Muscle of leg (tissue), 11 donors: Measurements from ENCODE around the gene KRTAP5-2. TPM values are rescaled to one million over a fixed set of nuclear protein-coding genes. Genes with fewer than 3 reads are reported as not detected.

ENCODE experiments used
- DNase-seq: peaks from one replicate; pipeline ENCODE4 v3.0.0; 2013
- H3K27ac ChIP-seq: one replicate; pipeline ENCODE4 v1.5.1; 2013; ENCODE audit warnings: mild to moderate bottlenecking, low read length, control low read depth
- H3K27me3 ChIP-seq: one replicate; pipeline ENCODE4 v1.6.1; 2013; ENCODE audit warnings: low read length; ENCODE audit not compliant: control insufficient read depth, insufficient read depth
- H3K36me3 ChIP-seq: one replicate; pipeline ENCODE4 v1.6.1; 2013; ENCODE audit warnings: low read length; ENCODE audit not compliant: control insufficient read depth, insufficient read depth
- H3K4me1 ChIP-seq: one replicate; pipeline ENCODE4 v1.6.1; 2013; ENCODE audit warnings: low read length; ENCODE audit not compliant: control insufficient read depth, insufficient read depth
- H3K4me3 ChIP-seq: one replicate; pipeline ENCODE4 v1.5.1; 2013; ENCODE audit warnings: low read length, control low read depth
- H3K9me3 ChIP-seq: replicated peaks from 2 replicates; pipeline ENCODE4 v1.6.1; 2013; ENCODE audit warnings: low read depth, low read length; ENCODE audit not compliant: control insufficient read depth
- WGBS: methylation state at CpG from one replicate; pipeline ENCODE4 v1.1.5; 2013; ENCODE audit warnings: missing lambda C conversion rate; ENCODE audit not compliant: insufficient coverage; 5-methylcytosine and 5-hydroxymethylcytosine counted together
- polyA plus RNA-seq, 8 donors: library from polyadenylated mRNA; unstranded; fragments of 120-200 nt; gene quantifications; one replicate each; pipeline versions ENCODE4 v1.2.1 to v1.2.3, GENCODE V29; 2013; ENCODE audit warnings: inconsistent platforms in 1 of 8, low replicate concordance in 1 of 8; ENCODE audit not compliant: insufficient read length in 8 of 8, insufficient read depth in 1 of 8
- total RNA-seq: library from RNA; stranded (reverse); fragments of 120-200 nt; gene quantifications from one replicate; pipeline ENCODE4 v1.2.4, GENCODE V29; 2013

Gene KRTAP5-2
- total and polyA plus RNA-seq, 9 donors = not detected

DNA sequence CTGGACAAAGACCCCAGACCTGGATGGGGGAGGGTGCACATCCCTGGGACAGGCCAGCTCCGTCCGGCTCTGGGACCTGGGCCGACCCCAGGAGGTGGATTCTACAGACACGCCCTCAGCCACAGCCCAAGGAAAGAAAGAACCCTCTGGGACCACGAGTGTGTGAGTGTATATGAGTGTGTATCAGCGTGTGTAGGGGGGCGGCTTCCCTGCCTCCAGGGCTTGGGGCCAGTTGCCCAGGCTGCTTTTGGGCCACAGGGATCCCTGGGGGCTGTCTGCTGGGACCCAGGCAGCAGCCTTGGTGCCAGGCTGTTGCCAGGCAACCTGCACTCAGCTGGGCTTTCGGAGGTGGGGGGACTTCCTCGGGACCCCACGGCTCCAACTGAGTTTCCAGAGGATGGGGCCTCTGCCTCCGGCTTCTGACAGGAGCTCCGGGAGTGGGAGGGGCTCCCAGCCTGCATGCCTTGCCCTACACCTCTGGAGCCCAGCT, 34.9 kb downstream of the KRTAP5-2 start:
- Histone ChIP-seq H3K36me3 (peaks cover 54% of the 10 kb centered on the region), H3K9me3 (no peaks in the 10 kb centered on the region), H3K4me3 (no peak overlapping the region), H3K27ac (no peak overlapping the region), H3K4me1 (peaks cover 70% of the 10 kb centered on the region), H3K27me3 (no peaks in the 10 kb centered on the region)
- peak; percentile 0 for DNase-seq
- 61% methylated on average over 11 of the region's 12 CpGs for WGBS

DNA sequence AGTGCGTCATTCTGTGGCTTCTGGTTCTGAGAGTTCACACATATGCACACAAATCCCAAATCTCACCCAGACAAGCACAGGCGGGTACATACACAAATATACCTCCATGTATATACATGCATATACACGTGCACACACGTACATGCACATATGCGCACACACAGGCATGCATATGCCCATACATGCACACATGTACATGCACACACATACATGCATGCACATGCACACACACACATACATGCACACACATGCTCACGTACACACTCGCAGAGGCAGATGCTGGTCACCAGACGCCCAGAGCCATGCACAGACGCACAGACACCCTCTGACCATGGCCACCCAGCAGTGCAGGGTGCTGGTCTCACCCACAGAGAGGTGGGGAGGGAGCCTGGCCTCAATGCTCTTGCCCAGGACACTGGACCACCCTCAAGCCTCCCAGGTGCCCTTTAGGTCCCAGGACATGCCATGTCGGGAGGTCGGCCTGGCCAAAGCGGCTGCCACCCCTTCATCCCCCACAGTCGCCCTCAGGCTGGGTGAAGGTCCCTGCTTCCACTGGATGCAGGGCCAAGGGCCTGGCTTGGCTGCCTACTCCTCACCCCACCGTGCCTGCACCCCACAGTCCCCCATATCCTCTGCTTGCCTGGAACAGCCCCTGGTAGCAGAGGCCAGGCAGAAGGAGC, 35.5 kb downstream of the KRTAP5-2 start:
- H3K4me3 ChIP-seq = no peak overlapping the region
- H3K27ac ChIP-seq = no peak overlapping the region

GRCh38 chr11:1561955-1562354, 36.1 kb downstream of the KRTAP5-2 start:
- 86% methylated on average over 5 of the region's 5 CpGs for WGBS
- Histone ChIP-seq H3K36me3 (peaks cover 61% of the 10 kb centered on the region), H3K27ac (no peak overlapping the region), H3K27me3 (no peaks in the 10 kb centered on the region), H3K4me1 (peaks cover 68% of the 10 kb centered on the region), H3K9me3 (no peaks in the 10 kb centered on the region), H3K4me3 (no peak overlapping the region)
- DNase-seq = no peak

More for the DNA sequence above, 35.5 kb downstream of the KRTAP5-2 start:
- no peak for DNase-seq
- no peaks in the 10 kb centered on the region for H3K27me3 ChIP-seq
- peaks cover 71% of the 10 kb centered on the region for H3K4me1 ChIP-seq
- H3K9me3 ChIP-seq = no peaks in the 10 kb centered on the region
- H3K36me3 ChIP-seq = peaks cover 57% of the 10 kb centered on the region
- WGBS = 84% methylated on average over 13 of the region's 14 CpGs

DNA sequence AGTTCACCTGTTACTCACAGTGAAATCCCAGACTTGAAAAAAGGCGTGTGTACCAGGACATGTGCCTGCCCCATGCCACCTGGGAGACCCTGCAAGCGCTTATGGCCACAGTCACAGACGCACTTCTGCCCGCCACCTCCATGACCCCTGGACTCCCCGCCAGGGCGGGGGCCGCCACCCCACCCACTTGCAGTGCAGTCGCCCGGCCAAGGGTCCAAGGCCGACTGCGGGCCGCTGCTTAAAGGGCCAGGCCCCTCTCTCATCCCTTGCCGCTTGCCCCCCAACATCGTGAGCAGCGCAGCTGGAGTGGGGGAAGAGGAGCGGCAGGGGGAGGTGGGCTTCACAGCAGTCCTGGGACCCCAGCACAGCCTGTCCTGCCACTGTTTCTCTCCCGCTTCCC, 36.8 kb downstream of the KRTAP5-2 start:
- 89% methylated on average over 13 of the region's 17 CpGs for WGBS
- Histone ChIP-seq H3K36me3 (peaks cover 59% of the 10 kb centered on the region), H3K9me3 (no peaks in the 10 kb centered on the region), H3K4me3 (no peak overlapping the region), H3K4me1 (peaks cover 62% of the 10 kb centered on the region), H3K27ac (no peak overlapping the region), H3K27me3 (no peaks in the 10 kb centered on the region)
- DNase-seq = no peak

DNA sequence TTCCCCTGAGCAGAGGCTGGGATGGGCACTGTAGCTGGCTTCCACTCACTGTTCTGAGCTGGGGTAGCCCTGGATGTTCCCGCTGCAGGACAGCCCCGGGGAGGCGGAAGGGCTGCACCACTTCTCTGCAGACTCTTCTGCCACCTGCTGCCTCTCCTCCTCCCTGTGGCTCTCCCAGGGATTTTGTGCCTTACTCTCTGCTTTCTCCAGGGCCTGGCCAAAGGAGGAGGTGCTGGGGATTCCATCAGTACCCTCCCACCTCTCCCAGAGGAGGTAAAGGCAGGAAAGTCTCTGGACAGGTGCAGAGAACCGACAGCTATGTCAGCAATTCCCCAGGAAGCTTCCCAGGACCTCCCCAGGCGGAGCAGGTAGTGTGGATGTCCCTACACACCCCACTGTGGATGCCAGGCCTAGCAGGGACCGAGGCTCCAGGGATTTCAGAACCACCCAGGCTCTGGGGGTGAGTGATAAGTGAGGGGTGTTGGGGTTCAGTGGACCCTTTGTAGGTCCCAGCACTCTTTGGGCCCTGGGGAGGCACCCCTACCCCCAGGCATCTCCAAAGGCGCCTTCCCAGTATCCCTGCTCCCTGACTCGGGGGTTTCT, 37.3 kb downstream of the KRTAP5-2 start:
- 86% methylated on average over 2 of the region's 8 CpGs for WGBS
- H3K36me3 ChIP-seq = peaks cover 58% of the 10 kb centered on the region
- DNase-seq = no peak
- H3K27me3 ChIP-seq = no peaks in the 10 kb centered on the region
- peak overlapping the region; percentile 89 for H3K27ac ChIP-seq
- no peak overlapping the region for H3K4me3 ChIP-seq
- H3K9me3 ChIP-seq = no peaks in the 10 kb centered on the region
- peaks cover 59% of the 10 kb centered on the region for H3K4me1 ChIP-seq

GRCh38 chr11:1560002-1560648, 38.0 kb downstream of the KRTAP5-2 start:
- H3K9me3 ChIP-seq = no peaks in the 10 kb centered on the region
- WGBS = 78% methylated on average over 8 of the region's 15 CpGs
- H3K4me1 ChIP-seq = peaks cover 54% of the 10 kb centered on the region
- H3K4me3 ChIP-seq = no peak overlapping the region
- H3K27ac ChIP-seq = peak overlapping the region; percentile 89
- H3K27me3 ChIP-seq = no peaks in the 10 kb centered on the region
- H3K36me3 ChIP-seq = peaks cover 56% of the 10 kb centered on the region
- no peak for DNase-seq

DNA sequence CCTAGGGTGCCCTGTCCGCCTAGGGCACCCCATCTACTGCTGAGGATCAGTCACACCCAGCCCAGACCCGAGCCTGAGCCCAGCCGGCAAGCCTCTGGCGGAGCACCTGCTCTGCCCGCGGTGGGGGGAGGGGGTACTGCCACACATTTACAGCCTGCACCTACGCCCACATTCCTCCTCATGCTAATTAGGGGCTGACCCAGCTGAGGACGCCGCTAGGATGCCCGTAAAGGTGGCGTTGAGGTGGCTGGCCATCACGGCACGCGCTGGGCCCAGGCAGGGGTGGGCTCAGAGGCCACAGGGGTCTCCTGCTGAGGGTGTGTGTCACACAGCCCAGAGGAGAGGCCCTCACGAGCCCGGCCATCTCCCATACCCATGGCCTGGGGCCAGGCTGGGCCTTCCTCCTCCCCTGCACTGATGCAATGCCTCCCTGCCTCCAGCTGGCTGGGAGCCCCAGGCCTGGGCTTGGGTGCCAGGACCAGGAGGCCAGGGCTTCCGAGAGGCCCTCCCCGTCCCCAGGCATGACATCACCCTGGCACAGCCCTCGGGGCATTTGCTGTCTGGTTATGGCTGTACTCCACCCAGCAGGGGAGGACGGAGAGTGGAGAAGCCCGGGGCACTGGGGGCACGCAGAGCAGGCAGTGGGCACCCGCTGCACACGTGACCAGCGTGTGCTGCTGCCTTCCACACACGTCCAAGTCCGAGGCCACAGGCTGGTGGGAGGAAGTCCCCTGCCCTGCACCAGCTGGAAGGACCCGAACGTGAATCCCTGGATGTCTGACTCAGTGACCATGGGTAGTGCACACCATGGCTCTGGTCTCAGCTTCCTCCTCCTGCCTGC, 38.8 kb downstream of the KRTAP5-2 start:
- peak overlapping the region; percentile 89 for H3K27ac ChIP-seq
- 50% methylated on average over 21 of the region's 29 CpGs for WGBS
- H3K4me1 ChIP-seq = peaks cover 50% of the 10 kb centered on the region
- H3K9me3 ChIP-seq = no peaks in the 10 kb centered on the region
- H3K27me3 ChIP-seq = no peaks in the 10 kb centered on the region
- H3K4me3 ChIP-seq = no peak overlapping the region
- H3K36me3 ChIP-seq = peaks cover 52% of the 10 kb centered on the region
- peak; percentile 90 for DNase-seq

GRCh38 chr11:1558775-1559110, 39.4 kb downstream of the KRTAP5-2 start:
- Histone ChIP-seq H3K36me3 (peaks cover 47% of the 10 kb centered on the region), H3K4me1 (peaks cover 44% of the 10 kb centered on the region), H3K4me3 (peak overlapping the region; percentile 10)

DNA sequence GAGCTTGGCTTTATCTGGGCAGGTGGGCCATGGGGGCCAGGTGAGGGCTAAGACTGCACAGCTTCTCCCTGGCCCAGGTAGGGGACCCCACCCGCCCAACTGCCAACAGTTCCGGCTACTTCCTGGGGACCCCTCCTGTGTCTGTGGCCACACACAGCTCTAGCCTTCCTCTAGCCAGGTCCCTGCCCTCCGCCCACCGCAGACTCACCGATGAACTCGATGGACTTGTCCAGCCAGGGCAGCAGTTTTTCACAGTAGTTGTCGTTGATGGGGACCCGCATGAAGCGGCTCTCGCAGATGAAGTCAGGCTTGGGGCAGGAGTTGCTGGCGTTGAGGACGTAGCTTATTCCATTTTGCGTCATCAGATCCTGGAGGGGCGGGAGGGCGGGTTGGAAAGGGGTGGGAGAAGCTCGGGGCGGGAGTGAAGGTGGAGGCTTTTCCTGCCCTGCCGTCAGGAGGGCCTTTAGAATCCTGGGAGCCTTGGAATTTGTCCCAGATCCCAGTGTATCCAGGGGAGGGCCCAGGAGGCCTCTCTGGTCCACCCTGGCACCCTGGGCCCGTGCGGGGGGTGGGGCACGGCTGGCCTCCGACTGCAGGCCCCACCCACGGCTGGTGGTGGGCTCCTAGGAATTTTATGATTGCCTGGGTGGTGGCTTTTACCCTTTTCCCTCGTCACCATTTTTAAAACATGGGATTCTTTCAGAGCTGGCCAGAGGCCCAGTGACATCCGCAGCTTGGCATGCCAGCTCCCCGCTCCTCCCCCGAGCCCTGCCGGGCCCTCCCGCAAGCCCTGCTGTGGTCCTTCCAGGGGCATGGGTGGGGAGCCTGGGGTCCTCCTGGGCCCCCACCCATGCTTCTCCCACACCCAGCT, 40.0 kb downstream of the KRTAP5-2 start:
- H3K27ac ChIP-seq = peak overlapping the region; percentile 89
- H3K27me3 ChIP-seq = no peaks in the 10 kb centered on the region
- peak overlapping the region; percentile 10 for H3K4me3 ChIP-seq
- peaks cover 43% of the 10 kb centered on the region for H3K4me1 ChIP-seq
- WGBS = 46% methylated on average over 20 of the region's 29 CpGs
- no peaks in the 10 kb centered on the region for H3K9me3 ChIP-seq
- H3K36me3 ChIP-seq = peaks cover 40% of the 10 kb centered on the region
- DNase-seq = peak; percentile 65

More at GRCh38 chr11:1558775-1559110, 39.4 kb downstream of the KRTAP5-2 start:
- no peaks in the 10 kb centered on the region for H3K9me3 ChIP-seq
- no peak for DNase-seq
- no peaks in the 10 kb centered on the region for H3K27me3 ChIP-seq
- H3K27ac ChIP-seq = peak overlapping the region; percentile 89
- WGBS = 74% methylated on average over 9 of the region's 12 CpGs
